Activated naive CD4-positive, alpha-beta T cell treated with anti-CD3 and anti-CD28 coated beads, Interleukin-2, amount 50 U/mL, for 72 hours (primary cell): ENCODE measurements around the gene C2orf68. TPM values are rescaled to one million over a fixed set of nuclear protein-coding genes. Genes with fewer than 3 reads are reported as not detected.
"Not testable (repeated sequence)": the region's sequence is repeated elsewhere in the genome, so short reads cannot be mapped to it uniquely, and the experiment has no call there.

Source experiments
- ATAC-seq, 2 donors: fragments of 150-1000 bp; cut with Tn5 transposase; 2 replicates each; pipeline ENCODE4 v1.10.0; 2021; ENCODE audit warnings: mild to moderate bottlenecking in 2 of 2, moderate library complexity in 2 of 2
- DNase-seq, 2 donors: peaks; one replicate each; pipeline ENCODE4 v3.0.0; 2021 to 2022; ENCODE audit warnings: low spot score in 2 of 2
- H3K27ac Mint-ChIP-seq, 2 donors: one replicate each; pipeline ENCODE4 v1.8.0; 2022; ENCODE audit warnings: mild to moderate bottlenecking in 2 of 2, mixed read lengths in 2 of 2
- H3K36me3 Mint-ChIP-seq, 2 donors: one replicate each; pipeline ENCODE4 v1.8.0; 2022; ENCODE audit warnings: mixed read lengths in 2 of 2
- H3K9me3 Mint-ChIP-seq, 2 donors: one replicate each; pipeline ENCODE4 v1.8.0; 2022; ENCODE audit warnings: mixed read lengths in 2 of 2
- total RNA-seq, 2 donors: library from RNA; stranded (reverse); gene quantifications; one replicate each; pipeline ENCODE4 v1.2.3, GENCODE V29; 2022

Gene C2orf68
- total RNA-seq, 2 donors from 2014 or later = 28.8 to 38.9 TPM

DNA sequence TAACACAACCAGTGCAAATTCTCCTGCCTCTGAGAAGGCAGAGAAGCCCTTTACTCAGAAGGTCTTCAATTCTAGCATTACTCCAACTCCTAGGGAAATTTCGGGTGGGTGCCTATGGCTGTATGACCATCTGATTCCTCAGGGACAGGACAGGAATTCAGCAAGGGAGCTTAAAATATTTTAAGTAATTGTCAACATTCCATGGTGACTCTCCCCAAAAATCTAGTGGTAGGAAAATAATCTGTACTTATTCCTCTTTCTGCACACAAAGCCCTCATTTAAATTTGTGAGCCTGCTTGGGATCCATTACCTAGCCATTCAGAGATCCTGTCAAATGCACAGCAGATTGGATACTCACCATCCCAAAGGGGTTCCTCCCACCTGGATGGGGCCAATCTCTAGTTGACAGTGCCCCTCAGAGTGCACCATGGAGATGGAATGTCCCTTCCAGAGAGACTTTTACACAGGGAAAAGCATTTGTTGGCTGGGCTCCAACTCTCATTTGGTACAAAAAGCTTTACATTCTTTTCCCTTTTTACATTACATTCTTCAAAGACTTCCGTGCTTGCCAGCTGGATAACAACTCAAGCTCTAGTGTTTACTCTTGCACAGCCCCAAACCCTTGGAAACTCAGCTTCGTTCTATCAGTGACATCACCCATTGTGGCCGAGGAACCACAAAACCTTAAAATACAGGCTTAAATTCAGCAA is 6.3 kb downstream of the C2orf68 start:
- no peaks in the 10 kb centered on the region for H3K9me3 Mint-ChIP-seq
- DNase-seq (no peak), ATAC-seq (no peak)
- H3K27ac Mint-ChIP-seq = no peak overlapping the region
- peaks cover 5% of the 10 kb centered on the region in 2 donors for H3K36me3 Mint-ChIP-seq

GRCh38 chr2:85604568-85605339 is 7.1 kb downstream of the C2orf68 start:
- DNase-seq = no peak
- Mint-ChIP-seq H3K36me3 (peaks cover 5% of the 10 kb centered on the region in 2 donors), H3K9me3 (no peaks in the 10 kb centered on the region), H3K27ac (no peak overlapping the region)
- no peak for ATAC-seq

GRCh38 chr2:85604133-85604444 is 7.8 kb downstream of the C2orf68 start:
- not testable (repeated sequence) for H3K9me3 Mint-ChIP-seq, ATAC-seq, H3K36me3 Mint-ChIP-seq

DNA sequence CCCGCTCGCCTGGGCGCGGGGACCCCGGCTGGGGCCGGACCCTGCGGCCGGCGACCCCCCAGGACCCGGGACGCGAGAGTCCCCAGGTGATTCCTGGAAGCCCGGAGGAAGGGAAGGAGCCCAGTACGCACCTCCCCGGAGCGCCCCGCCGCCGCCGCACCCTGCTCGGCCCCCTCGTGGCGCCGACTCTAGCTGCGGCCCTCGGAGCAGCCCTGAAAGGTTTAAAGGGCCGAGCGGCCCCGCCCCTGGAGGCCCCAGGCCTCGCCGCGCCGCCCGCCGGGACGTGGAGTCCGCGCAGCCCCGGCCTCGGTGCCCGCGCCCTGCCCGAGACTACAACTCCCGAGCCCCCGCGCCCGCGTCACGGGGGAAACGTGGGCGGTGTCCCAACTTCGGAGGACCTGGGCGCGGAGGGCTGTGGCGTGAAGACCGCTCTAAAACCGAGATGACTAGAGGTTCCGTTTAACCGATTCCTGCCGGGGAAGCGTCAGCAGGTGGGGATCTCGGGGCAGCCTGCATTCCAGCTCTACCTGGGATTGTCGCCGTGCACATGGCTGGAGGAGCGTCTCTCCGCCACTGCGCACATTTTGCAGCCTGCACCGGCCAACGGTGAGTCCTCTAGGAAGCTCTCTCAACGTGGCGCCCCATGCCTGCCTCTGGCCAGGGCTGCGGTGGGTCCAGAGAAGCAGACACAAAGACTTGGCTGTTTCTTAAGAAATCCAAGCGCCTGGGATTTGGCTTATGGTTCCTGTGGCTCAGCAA is 9.2 kb downstream of the C2orf68 start, which contains the start of gene TMEM150A:
Gene TMEM150A (minus strand): TSS at position 223 of the 759 bp plus-strand sequence. CDS start 750 bp downstream, outside the sequence.
- Mint-ChIP-seq H3K9me3 (no peaks in the 10 kb centered on the region), H3K27ac (peak within 1 kb of the TSS; percentile 70 to 73), H3K36me3 (no peaks in the 10 kb centered on the region)
- ATAC-seq (peak; percentile 86 to 97), DNase-seq (peak; percentile 74 to 83)

More at GRCh38 chr2:85604133-85604444, 7.8 kb downstream of the C2orf68 start:
- not testable (repeated sequence) for DNase-seq, H3K27ac Mint-ChIP-seq

- Mint-ChIP-seq H3K9me3 (no peaks in the 10 kb centered on the region), H3K36me3 (no peaks in the 10 kb centered on the region), H3K27ac (peak overlapping the region; percentile 70 to 73)
- DNase-seq (no peak), ATAC-seq (peak; percentile 34)
Observed at GRCh38 chr2:85601771-85602475, 9.9 kb downstream of the C2orf68 start.

- ATAC-seq = no peak
- DNase-seq = no peak
- Mint-ChIP-seq H3K9me3 (no peaks in the 10 kb centered on the region), H3K27ac (peak overlapping the region; percentile 70 to 73), H3K36me3 (peaks cover under 1 to 1% of the 10 kb centered on the region in 2 donors)
Observed at GRCh38 chr2:85600951-85601770, 10.7 kb downstream of the C2orf68 start.

GRCh38 chr2:85600235-85600575 is 11.7 kb downstream of the C2orf68 start:
- ATAC-seq (no peak), DNase-seq (no peak)
- Mint-ChIP-seq H3K27ac (peak overlapping the region; percentile 72), H3K36me3 (peaks cover 9% of the 10 kb centered on the region in 2 donors), H3K9me3 (no peaks in the 10 kb centered on the region)

GRCh38 chr2:85599468-85600234 is 12.2 kb downstream of the C2orf68 start:
- peaks cover 13 to 14% of the 10 kb centered on the region in 2 donors for H3K36me3 Mint-ChIP-seq
- no peaks in the 10 kb centered on the region for H3K9me3 Mint-ChIP-seq
- DNase-seq = no peak
- no peak for ATAC-seq
- peak overlapping the region in 1 of 2 donors; percentile 72 for H3K27ac Mint-ChIP-seq

GRCh38 chr2:85598594-85599340 is 13.1 kb downstream of the C2orf68 start:
- Mint-ChIP-seq H3K9me3 (no peaks in the 10 kb centered on the region), H3K27ac (peak overlapping the region in 1 of 2 donors; percentile 72), H3K36me3 (peaks cover 13 to 16% of the 10 kb centered on the region in 2 donors)
- ATAC-seq (no peak), DNase-seq (no peak)

DNA sequence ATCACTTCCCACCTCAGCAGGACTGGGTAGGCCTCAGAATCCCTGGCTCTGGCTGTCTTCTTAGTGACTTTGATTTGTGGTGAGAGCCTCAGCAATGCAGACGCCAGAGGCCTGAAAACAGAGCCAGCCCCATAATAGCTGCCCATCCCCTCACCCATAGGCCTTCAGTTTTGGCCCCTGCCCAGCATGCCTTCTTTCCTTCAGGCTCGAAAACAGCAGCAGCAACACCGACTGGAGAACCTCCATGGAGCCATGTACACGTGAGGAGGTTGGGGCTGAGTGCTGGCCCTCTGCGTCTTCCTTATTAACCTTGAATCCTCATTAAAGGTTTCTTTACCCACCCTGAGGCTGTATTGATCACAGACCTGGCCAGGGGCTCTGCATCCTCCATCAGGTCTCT is 14.6 kb downstream of the C2orf68 start:
- ATAC-seq = no peak
- peak overlapping the region; percentile 14 to 96 for H3K27ac Mint-ChIP-seq
- no peak for DNase-seq

DNA sequence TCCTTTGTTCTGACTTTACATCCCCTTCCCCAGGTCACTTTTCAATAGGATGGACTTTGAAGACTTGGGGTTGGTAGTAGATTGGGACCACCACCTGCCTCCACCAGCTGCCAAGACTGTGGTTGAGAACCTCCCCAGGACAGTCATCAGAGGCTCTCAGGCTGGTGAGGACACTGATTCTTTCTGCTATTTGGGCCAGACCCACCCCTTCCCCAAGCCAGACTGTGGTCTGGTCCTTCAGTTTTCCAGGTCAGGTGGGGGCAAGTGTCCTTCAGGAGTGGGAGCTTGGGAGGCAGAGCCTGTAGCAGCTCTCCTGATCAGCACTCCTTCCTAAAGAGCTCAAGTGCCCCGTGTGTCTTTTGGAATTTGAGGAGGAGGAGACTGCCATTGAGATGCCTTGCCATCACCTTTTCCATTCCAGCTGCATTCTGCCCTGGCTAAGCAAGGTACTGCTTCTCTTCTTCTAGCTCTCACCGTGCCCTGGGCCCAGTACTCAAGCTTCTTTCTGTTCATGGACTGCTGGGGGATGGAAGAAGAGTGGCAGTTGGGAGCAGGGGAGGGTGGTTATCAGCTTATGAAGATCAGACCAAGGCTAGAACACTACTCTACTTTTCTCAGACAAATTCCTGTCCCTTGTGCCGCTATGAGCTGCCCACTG is 15.3 kb downstream of the C2orf68 start:
- Mint-ChIP-seq H3K9me3 (no peaks in the 10 kb centered on the region), H3K36me3 (peaks cover 13 to 16% of the 10 kb centered on the region in 2 donors), H3K27ac (peak overlapping the region; percentile 44 to 96)
- ATAC-seq (no peak), DNase-seq (no peak)

More for the DNA sequence above, 14.6 kb downstream of the C2orf68 start:
- Mint-ChIP-seq H3K36me3 (peaks cover 13 to 16% of the 10 kb centered on the region in 2 donors), H3K9me3 (no peaks in the 10 kb centered on the region)

GRCh38 chr2:85596026-85596333 is 15.9 kb downstream of the C2orf68 start:
- peak in 1 of 2 donors; percentile 31 for ATAC-seq
- Mint-ChIP-seq H3K9me3 (no peaks in the 10 kb centered on the region), H3K36me3 (peaks cover 13 to 16% of the 10 kb centered on the region in 2 donors), H3K27ac (peak overlapping the region; percentile 96 to 99)
- no peak for DNase-seq

- Mint-ChIP-seq H3K27ac (peak within 1 kb of the TSS; percentile 96 to 99), H3K36me3 (peaks cover 13 to 16% of the 10 kb centered on the region in 2 donors), H3K9me3 (no peaks in the 10 kb centered on the region)
- DNase-seq (peak; percentile 87 to 94), ATAC-seq (peak; percentile 99)
Observed at GRCh38 chr2:85595301-85596025, 16.4 kb downstream of the C2orf68 start, which contains the start of gene RNF181. TSS of gene RNF181 (plus strand) at chr2:85595745. CDS start at chr2:85595764, 19 bp downstream.
